Stomach (tissue), 9 donors: ENCODE measurements around the gene WDR72. TPM values are rescaled to one million over a fixed set of nuclear protein-coding genes. Genes with fewer than 3 reads are reported as not detected.

Experiments
- DNase-seq, 2 donors: peaks; one replicate each; pipeline versions ENCODE4 v3.0.0 to v3.0.0-alpha.2; 2013 to 2019
- H3K27ac ChIP-seq, 5 donors: fragments of 200-600 bp in 4 of 5; sonication (generic) in 4 of 5; one replicate each; pipeline ENCODE4 v1.5.1; 2013 to 2019; ENCODE audit warnings: mild to moderate bottlenecking in 1 of 5, moderate library complexity in 1 of 5
- H3K27me3 ChIP-seq, 3 donors: fragments of 200-600 bp; sonication (generic); one replicate each; pipeline ENCODE4 v1.5.1; 2017 to 2019; ENCODE audit warnings: mixed run types in 1 of 3
- H3K36me3 ChIP-seq, 4 donors: fragments of 200-600 bp; sonication (generic); 1 replicate in 3 of 4; 2 replicates in 1 of 4; pipeline ENCODE4 v1.5.1; 2016 to 2019
- H3K4me1 ChIP-seq, 4 donors: fragments of 200-600 bp; sonication (generic); one replicate each; pipeline ENCODE4 v1.5.1; 2016 to 2019
- H3K4me3 ChIP-seq, 4 donors: fragments of 200-600 bp; sonication (generic) in 3 of 4; one replicate each; pipeline ENCODE4 v1.5.1; 2016 to 2019; ENCODE audit warnings: mild to moderate bottlenecking in 1 of 4
- H3K9me3 ChIP-seq, 4 donors: fragments of 200-600 bp; sonication (generic); one replicate each; pipeline ENCODE4 v1.5.1; 2016 to 2019
- EP300 ChIP-seq: sonication (generic); formaldehyde crosslinking; IDR thresholded peaks from one replicate; pipeline ENCODE4 v1.6.1; 2017; ENCODE audit warnings: antibody characterized with exemption
- POLR2A ChIP-seq, 4 donors: fragments of 450-650 bp; IDR thresholded peaks; one replicate each; pipeline ENCODE4 v1.6.1; 2016; ENCODE audit warnings: antibody characterized with exemption in 4 of 4, control low read depth in 2 of 4, mild to moderate bottlenecking in 1 of 4, moderate library complexity in 1 of 4
- POLR2AphosphoS5 ChIP-seq, 3 donors: sonication (generic); formaldehyde crosslinking; IDR thresholded peaks; one replicate each; pipeline ENCODE4 v1.6.1; 2016; ENCODE audit warnings: antibody characterized with exemption in 3 of 3
- WGBS, 5 donors: extraction: QIAGEN DNeasy Blood & Tissue Kit in 3 of 5; methylation state at CpG; one replicate each; pipeline versions ENCODE4 v1.1.5 to v1.1.7; 2013 to 2018; 5-methylcytosine and 5-hydroxymethylcytosine counted together
- intact Hi-C: fragments of 100-400 bp; cut with DNase I; formaldehyde crosslinking; loops from one replicate; pipeline ENCODE4 v1.15.1; 2023; ENCODE audit warnings: low total_unique reads
- polyA plus RNA-seq, 3 donors: library from polyadenylated mRNA; stranded (reverse); fragments of 200-250 nt; gene quantifications; one replicate each; pipeline ENCODE4 v1.2.3, GENCODE V29; 2013
- total RNA-seq, 5 donors: library from RNA; depleted of rRNA; stranded (reverse); fragments of >200 nt; gene quantifications; one replicate each; pipeline versions ENCODE4 v1.1.0 to v1.2.3, GENCODE V29; 2014 to 2016
- TF ChIP-seq, protein P1 (sequence below), 7 experiments: fragments of 450-650 bp in 4 of 7; fragments of 200-600 bp in 3 of 7; sonication (generic) in 3 of 7; IDR thresholded peaks; one replicate each; pipeline ENCODE4 v1.5.1; 2016 to 2019; ENCODE audit warnings: antibody characterized with exemption in 7 of 7, control low read depth in 2 of 7, mild to moderate bottlenecking in 1 of 7
- donor health status: healthy with polysubstance abuse.
- donor health status: Bipolar disorder and iron deficiency.
- donor health status: healthy.

Gene WDR72
- total and polyA plus RNA-seq, 8 donors = under 0.01 to 0.61 (median 0.41) TPM; not detected in 2

DNA sequence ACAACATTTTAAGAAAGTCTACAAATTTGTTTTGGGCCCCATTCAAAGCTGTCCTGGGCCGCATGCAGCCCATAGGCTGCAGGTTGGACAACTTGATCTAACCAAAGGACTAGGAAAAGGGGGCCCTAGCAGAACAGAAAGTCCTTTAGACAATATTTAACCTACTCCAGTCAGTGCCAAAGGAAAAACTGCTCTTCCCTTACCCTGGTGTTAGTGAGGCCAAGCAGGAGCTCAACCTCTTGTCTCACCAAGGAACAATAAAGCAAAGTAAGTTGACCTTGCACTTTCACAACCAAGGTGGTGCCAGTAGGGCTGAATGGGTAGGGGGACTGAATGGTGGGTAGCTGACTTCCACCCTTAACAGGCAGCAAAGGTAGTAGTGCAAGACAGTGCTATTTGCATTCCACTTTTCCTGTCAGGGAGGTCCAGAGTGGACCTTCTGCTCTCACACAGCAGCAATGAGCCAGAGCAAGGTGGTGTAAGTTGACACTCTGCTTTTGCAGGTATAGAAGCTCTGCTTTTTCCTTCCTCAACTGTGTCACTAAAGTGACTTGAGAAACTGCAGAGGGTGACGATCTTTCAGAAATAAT lies 124.9 kb downstream of the WDR72 start:
- 68 to 90% (median 82%) methylated on average over 2 of the region's 2 CpGs for WGBS, 5 donors
- TF ChIP-seq EP300 = no peak
- TF ChIP-seq POLR2A (IDR thresholded peaks at IDR 0.05) = no peak
- TF ChIP-seq POLR2AphosphoS5 (IDR thresholded peaks at IDR 0.05) = no peak
- TF ChIP-seq, protein P1, sequence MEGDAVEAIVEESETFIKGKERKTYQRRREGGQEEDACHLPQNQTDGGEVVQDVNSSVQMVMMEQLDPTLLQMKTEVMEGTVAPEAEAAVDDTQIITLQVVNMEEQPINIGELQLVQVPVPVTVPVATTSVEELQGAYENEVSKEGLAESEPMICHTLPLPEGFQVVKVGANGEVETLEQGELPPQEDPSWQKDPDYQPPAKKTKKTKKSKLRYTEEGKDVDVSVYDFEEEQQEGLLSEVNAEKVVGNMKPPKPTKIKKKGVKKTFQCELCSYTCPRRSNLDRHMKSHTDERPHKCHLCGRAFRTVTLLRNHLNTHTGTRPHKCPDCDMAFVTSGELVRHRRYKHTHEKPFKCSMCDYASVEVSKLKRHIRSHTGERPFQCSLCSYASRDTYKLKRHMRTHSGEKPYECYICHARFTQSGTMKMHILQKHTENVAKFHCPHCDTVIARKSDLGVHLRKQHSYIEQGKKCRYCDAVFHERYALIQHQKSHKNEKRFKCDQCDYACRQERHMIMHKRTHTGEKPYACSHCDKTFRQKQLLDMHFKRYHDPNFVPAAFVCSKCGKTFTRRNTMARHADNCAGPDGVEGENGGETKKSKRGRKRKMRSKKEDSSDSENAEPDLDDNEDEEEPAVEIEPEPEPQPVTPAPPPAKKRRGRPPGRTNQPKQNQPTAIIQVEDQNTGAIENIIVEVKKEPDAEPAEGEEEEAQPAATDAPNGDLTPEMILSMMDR (IDR thresholded peaks at IDR 0.05) = no peak
- Histone ChIP-seq H3K9me3 (peaks cover 0 to 13% (median 9%) of the 10 kb centered on the region in 4 donors), H3K36me3 (no peaks in the 10 kb centered on the region), H3K4me1 (no peaks in the 10 kb centered on the region), H3K27me3 (no peaks in the 10 kb centered on the region), H3K27ac (no peak overlapping the region), H3K4me3 (no peak overlapping the region)
- DNase-seq = no peak
- intact Hi-C loops = no loop called here

GRCh38 chr15:53627279-53627678 lies 132.2 kb downstream of the WDR72 start:
- WGBS, 5 donors = 54 to 68% (median 56%) methylated on average over 3 of the region's 3 CpGs
- TF ChIP-seq EP300 (no peak), POLR2AphosphoS5 (IDR thresholded peaks at IDR 0.05) (no peak), POLR2A (IDR thresholded peaks at IDR 0.05) (no peak)
- TF ChIP-seq, protein P1 (IDR thresholded peaks at IDR 0.05) = no peak
- intact Hi-C loops = no loop called here

DNA sequence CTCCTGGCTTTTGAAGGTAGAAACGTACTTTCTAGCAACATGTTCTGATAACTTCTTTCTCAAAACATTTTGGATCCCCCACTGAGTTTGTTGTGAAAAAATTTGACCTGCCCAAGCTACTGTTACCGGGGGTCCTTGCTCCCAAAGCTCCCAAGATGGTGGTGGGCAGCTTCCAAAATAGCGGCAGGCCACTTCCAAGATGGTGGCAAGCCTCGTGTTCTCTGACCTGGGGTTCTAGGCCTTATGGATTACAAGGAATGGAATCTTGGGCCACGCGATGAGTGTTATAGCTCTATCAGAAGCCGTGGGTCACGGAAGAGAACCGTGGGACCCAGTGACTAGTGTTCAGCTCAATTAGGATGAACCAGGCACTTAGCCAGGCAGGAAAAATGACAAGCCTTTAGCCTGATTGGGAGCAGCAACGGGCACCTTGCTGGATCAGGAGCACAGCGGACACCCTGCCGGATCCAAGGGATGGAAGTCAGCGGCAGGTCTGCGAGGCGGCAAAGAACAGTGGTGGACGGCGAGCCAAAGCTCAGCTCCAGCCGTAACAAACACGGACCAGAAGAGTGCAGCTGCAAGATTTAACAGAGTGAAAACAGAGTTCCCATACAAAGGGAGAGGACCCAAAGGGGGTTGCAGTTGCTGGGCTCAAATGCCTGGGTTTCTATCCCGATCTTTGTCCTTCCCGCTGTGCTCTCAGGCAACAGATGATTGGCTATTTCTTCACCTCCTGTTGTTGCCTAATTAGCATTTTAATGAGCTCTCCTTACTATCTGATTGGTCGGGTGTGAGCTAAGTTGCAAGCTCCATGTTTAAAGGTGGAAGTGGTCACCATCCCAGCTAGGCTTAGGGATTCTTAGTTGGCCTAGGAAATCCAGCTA lies 133.3 kb downstream of the WDR72 start:
- Histone ChIP-seq H3K27me3 (no peaks in the 10 kb centered on the region), H3K27ac (no peak overlapping the region), H3K9me3 (no peaks in the 10 kb centered on the region), H3K4me1 (no peaks in the 10 kb centered on the region), H3K4me3 (no peak overlapping the region), H3K36me3 (no peaks in the 10 kb centered on the region)
- intact Hi-C loops = no loop called here
- WGBS, 5 donors = 87 to 93% (median 91%) methylated on average over 22 of the region's 22 CpGs
- no peak for TF ChIP-seq POLR2A (IDR thresholded peaks at IDR 0.05)
- TF ChIP-seq, protein P1 (IDR thresholded peaks at IDR 0.05) = no peak
- DNase-seq = no peak

More at GRCh38 chr15:53627279-53627678, 132.2 kb downstream of the WDR72 start:
- no peak for DNase-seq
- Histone ChIP-seq H3K27me3 (no peaks in the 10 kb centered on the region), H3K9me3 (peaks cover 0 to 8% (median 5%) of the 10 kb centered on the region in 4 donors), H3K36me3 (no peaks in the 10 kb centered on the region), H3K4me3 (no peak overlapping the region), H3K4me1 (no peaks in the 10 kb centered on the region), H3K27ac (no peak overlapping the region)

- Histone ChIP-seq H3K4me3 (no peak overlapping the region), H3K36me3 (no peaks in the 10 kb centered on the region), H3K9me3 (no peaks in the 10 kb centered on the region), H3K27me3 (no peaks in the 10 kb centered on the region), H3K27ac (no peak overlapping the region), H3K4me1 (no peaks in the 10 kb centered on the region)
- intact Hi-C loops = no loop called here
- no peak for TF ChIP-seq POLR2A (IDR thresholded peaks at IDR 0.05)
- TF ChIP-seq, protein P1 (IDR thresholded peaks at IDR 0.05) = no peak
- no peak for TF ChIP-seq EP300
- no peak for TF ChIP-seq POLR2AphosphoS5 (IDR thresholded peaks at IDR 0.05)
- DNase-seq = no peak
Observed at GRCh38 chr15:53625260-53625659, 134.2 kb downstream of the WDR72 start.
